Vagina (tissue), 2 donors: ENCODE results near the gene MAP1B. TPM values are rescaled to one million over a fixed set of nuclear protein-coding genes. Genes with fewer than 3 reads are reported as not detected.
A peak's percentile ranks its signal among the peaks of the same experiment; 100 is the strongest.

Source experiments
- DNase-seq, 2 donors: peaks; one replicate each; pipeline ENCODE4 v3.0.0-alpha.2; 2017; ENCODE audit errors: extremely low spot score in 2 of 2
- H3K27ac ChIP-seq: fragments of 200-600 bp; sonication (generic); one replicate; pipeline ENCODE4 v1.5.1; 2019
- H3K27me3 ChIP-seq: fragments of 200-600 bp; sonication (generic); one replicate; pipeline ENCODE4 v1.5.1; 2019
- H3K36me3 ChIP-seq, 2 donors: fragments of 200-600 bp; sonication (generic); one replicate each; pipeline ENCODE4 v1.5.1; 2017 to 2019
- H3K4me1 ChIP-seq: fragments of 200-600 bp; sonication (generic); one replicate; pipeline ENCODE4 v1.5.1; 2019
- H3K4me3 ChIP-seq, 2 donors: fragments of 200-600 bp; sonication (generic); 1 replicate in 1 of 2; 2 replicates in 1 of 2; pipeline ENCODE4 v1.5.1; 2016 to 2019
- H3K9me3 ChIP-seq: fragments of 200-600 bp; sonication (generic); one replicate; pipeline ENCODE4 v1.5.1; 2019
- POLR2A ChIP-seq, 2 donors: fragments of 450-650 bp; IDR thresholded peaks; one replicate each; pipeline ENCODE4 v1.6.1; 2017; ENCODE audit warnings: antibody characterized with exemption in 2 of 2, mild to moderate bottlenecking in 2 of 2, moderate library complexity in 2 of 2
- POLR2AphosphoS5 ChIP-seq, 2 donors: sonication (generic); formaldehyde crosslinking; IDR thresholded peaks; one replicate each; pipeline ENCODE4 v1.9.0; 2017; ENCODE audit warnings: antibody characterized with exemption in 2 of 2, mild to moderate bottlenecking in 2 of 2, low read depth in 1 of 2; ENCODE audit not compliant: insufficient read depth in 1 of 2
- intact Hi-C: fragments of 100-400 bp; cut with DNase I; formaldehyde crosslinking; loops from one replicate; pipeline ENCODE4 v1.15.1; 2023
- total RNA-seq: library from RNA; depleted of rRNA; stranded (reverse); fragments of >200 nt; gene quantifications from one replicate; pipeline ENCODE4 v1.2.3, GENCODE V29; 2016
- TF ChIP-seq, protein P1 (sequence below), 3 experiments: fragments of 450-650 bp in 2 of 3; fragments of 200-600 bp in 1 of 3; sonication (generic) in 1 of 3; IDR thresholded peaks; one replicate each; pipeline ENCODE4 v1.5.1; 2017 to 2019; ENCODE audit warnings: antibody characterized with exemption in 3 of 3, mild to moderate bottlenecking in 2 of 3, moderate library complexity in 2 of 3

Gene MAP1B
- total RNA-seq, 1 donor from 2014 or later = 386 TPM

DNA sequence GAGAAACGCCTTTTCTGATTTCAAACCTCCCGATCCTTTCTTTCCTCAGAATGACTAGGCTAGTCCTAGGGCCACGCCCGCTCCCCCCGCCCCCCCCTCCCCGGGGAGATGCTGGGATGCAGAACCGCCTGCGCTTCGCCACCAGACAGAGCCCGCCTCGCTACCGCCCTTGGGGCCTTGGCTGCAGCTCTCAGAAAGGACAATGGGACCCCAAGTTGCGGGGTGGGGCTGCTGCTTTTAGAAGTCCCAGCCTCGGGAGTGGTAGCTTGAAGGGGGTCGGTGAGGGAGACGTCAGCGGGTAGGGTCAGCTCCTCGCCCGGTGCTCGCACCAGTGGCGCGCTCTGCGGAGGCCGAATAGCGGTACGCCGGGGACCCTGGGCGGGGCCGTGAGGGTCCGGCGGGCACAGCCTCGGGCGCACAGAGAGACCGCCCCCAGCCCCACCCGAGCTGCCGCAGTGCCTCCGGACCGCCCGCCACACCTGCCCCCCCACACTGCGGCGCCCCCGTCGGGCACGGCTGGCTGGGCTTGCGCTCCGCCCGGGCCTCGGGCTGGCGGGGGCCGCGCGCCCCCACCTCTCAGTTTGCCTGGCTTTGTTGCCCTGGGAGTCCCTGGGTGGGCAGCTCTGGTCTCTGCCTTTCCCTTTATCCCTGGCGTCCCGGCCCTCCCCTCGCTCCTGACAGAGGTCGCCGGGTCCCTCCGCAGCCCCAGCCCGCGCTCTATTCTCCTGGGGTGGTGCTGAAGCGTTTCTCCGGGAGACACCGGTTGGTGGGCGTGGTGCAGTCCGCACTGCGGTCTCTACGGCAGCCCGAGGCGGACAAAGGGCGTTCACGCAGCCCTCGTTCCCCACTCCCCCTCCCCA, 1.2 kb downstream of the MAP1B start:
- peak overlapping the region; percentile 79 for H3K27ac ChIP-seq
- intact Hi-C loops = no loop called here
- peaks cover 34% of the 10 kb centered on the region for H3K4me1 ChIP-seq
- no peak for DNase-seq
- H3K36me3 ChIP-seq = no peaks in the 10 kb centered on the region
- H3K4me3 ChIP-seq = peak overlapping the region; percentile 72 to 79
- TF ChIP-seq POLR2A (IDR thresholded peaks at IDR 0.05) (no peak), POLR2AphosphoS5 (IDR thresholded peaks at IDR 0.05; ENCODE audit: insufficient read depth in 1 of 2, low read depth in 1 of 2) (peak; percentile 19 to 58)
- TF ChIP-seq, protein P1, sequence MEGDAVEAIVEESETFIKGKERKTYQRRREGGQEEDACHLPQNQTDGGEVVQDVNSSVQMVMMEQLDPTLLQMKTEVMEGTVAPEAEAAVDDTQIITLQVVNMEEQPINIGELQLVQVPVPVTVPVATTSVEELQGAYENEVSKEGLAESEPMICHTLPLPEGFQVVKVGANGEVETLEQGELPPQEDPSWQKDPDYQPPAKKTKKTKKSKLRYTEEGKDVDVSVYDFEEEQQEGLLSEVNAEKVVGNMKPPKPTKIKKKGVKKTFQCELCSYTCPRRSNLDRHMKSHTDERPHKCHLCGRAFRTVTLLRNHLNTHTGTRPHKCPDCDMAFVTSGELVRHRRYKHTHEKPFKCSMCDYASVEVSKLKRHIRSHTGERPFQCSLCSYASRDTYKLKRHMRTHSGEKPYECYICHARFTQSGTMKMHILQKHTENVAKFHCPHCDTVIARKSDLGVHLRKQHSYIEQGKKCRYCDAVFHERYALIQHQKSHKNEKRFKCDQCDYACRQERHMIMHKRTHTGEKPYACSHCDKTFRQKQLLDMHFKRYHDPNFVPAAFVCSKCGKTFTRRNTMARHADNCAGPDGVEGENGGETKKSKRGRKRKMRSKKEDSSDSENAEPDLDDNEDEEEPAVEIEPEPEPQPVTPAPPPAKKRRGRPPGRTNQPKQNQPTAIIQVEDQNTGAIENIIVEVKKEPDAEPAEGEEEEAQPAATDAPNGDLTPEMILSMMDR (IDR thresholded peaks at IDR 0.05) = no peak
- H3K9me3 ChIP-seq = no peaks in the 10 kb centered on the region
- no peaks in the 10 kb centered on the region for H3K27me3 ChIP-seq

- Histone ChIP-seq H3K27ac (peak overlapping the region; percentile 79), H3K4me3 (peak overlapping the region; percentile 72 to 79), H3K9me3 (no peaks in the 10 kb centered on the region), H3K27me3 (no peaks in the 10 kb centered on the region), H3K36me3 (no peaks in the 10 kb centered on the region), H3K4me1 (peaks cover 34% of the 10 kb centered on the region)
- DNase-seq = no peak
- TF ChIP-seq, protein P1 (IDR thresholded peaks at IDR 0.05) = no peak
- intact Hi-C loops = no loop called here
Observed at GRCh38 chr5:72109062-72109411, 1.8 kb downstream of the MAP1B start.

- TF ChIP-seq, protein P1 (IDR thresholded peaks at IDR 0.05) = no peak
- TF ChIP-seq POLR2A (IDR thresholded peaks at IDR 0.05) (no peak), POLR2AphosphoS5 (IDR thresholded peaks at IDR 0.05; ENCODE audit: insufficient read depth in 1 of 2, low read depth in 1 of 2) (no peak)
- Histone ChIP-seq H3K4me1 (peaks cover 34% of the 10 kb centered on the region), H3K36me3 (no peaks in the 10 kb centered on the region), H3K27ac (no peak overlapping the region), H3K9me3 (no peaks in the 10 kb centered on the region), H3K27me3 (no peaks in the 10 kb centered on the region), H3K4me3 (peak overlapping the region in 1 of 2 donors; percentile 79)
- intact Hi-C loops = no loop called here
- no peak for DNase-seq
Observed at GRCh38 chr5:72109625-72110024, 2.4 kb downstream of the MAP1B start.

GRCh38 chr5:72110394-72111013, 3.2 kb downstream of the MAP1B start:
- no peak overlapping the region for H3K27ac ChIP-seq
- intact Hi-C loops = no loop called here

GRCh38 chr5:72112389-72112788, 5.1 kb downstream of the MAP1B start:
- no peak overlapping the region for H3K27ac ChIP-seq
- no peaks in the 10 kb centered on the region for H3K27me3 ChIP-seq
- H3K36me3 ChIP-seq = peaks cover 0 to 5% of the 10 kb centered on the region in 2 donors
- TF ChIP-seq, protein P1 (IDR thresholded peaks at IDR 0.05) = no peak
- no peak for TF ChIP-seq POLR2A (IDR thresholded peaks at IDR 0.05)
- TF ChIP-seq POLR2AphosphoS5 (IDR thresholded peaks at IDR 0.05; ENCODE audit: insufficient read depth in 1 of 2, low read depth in 1 of 2) = no peak
- H3K4me3 ChIP-seq = no peak overlapping the region
- DNase-seq = no peak
- intact Hi-C loops = no loop called here
- H3K4me1 ChIP-seq = peaks cover 27% of the 10 kb centered on the region
- H3K9me3 ChIP-seq = no peaks in the 10 kb centered on the region

More at GRCh38 chr5:72110394-72111013, 3.2 kb downstream of the MAP1B start:
- Histone ChIP-seq H3K36me3 (no peaks in the 10 kb centered on the region), H3K4me1 (peaks cover 34% of the 10 kb centered on the region), H3K4me3 (no peak overlapping the region), H3K27me3 (no peaks in the 10 kb centered on the region), H3K9me3 (no peaks in the 10 kb centered on the region)
- DNase-seq = no peak
- TF ChIP-seq POLR2A (IDR thresholded peaks at IDR 0.05) (no peak), POLR2AphosphoS5 (IDR thresholded peaks at IDR 0.05; ENCODE audit: insufficient read depth in 1 of 2, low read depth in 1 of 2) (no peak)
